HG03025 (cell line): Measurements from ENCODE around the gene NPTXR.

ENCODE experiments used
- ATAC-seq: cut with Tn5 transposase; IDR thresholded peaks from one replicate; pipeline ENCODE4 v1.9.1; 2021; ENCODE audit warnings: mild to moderate bottlenecking, moderate library complexity; ENCODE audit not compliant: unreplicated experiment, low FRiP score

Gene NPTXR

DNA sequence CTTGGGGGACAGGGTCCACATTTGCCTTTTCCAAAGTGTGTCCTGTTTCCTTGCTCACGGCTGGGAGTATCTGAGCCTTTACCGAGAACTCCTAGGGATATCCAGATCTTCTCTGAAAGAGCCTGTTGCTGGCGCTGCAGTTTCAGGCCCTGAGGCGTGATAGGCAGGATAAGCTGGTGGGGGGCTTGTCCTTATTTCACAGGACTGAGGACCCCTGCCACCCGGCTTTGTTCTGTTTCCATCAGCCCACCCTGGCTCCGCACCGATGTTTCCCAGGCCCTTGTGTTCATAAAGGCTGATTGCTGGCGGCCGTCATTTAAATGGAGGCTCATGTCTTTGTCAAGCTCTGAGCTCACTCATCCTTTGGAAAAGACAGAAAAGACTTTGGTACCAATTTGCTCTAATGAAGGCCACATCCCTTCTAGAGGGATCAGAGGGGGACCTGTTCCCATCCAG lies 9.4 kb upstream of the NPTXR start:
- no peak for ATAC-seq

DNA sequence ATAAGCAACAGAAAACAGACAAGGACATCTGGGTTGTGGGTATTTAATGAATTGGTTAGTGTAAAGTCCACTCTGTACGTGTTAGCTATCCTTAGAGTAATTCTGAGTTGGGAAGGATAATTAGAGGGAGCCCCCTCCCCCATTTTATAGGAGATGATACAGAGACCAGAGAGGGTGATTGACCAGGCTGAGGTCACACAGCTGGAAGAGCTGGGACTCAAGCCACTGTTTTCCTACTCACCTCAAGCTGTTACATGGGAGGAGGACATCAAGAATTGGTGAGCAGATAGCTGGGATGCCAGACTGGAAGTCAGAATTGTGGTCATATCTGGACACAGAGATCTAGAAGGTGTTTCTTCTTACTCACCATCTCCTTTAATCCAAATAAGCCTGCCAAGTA lies 8.7 kb upstream of the NPTXR start:
- ATAC-seq = no peak

DNA sequence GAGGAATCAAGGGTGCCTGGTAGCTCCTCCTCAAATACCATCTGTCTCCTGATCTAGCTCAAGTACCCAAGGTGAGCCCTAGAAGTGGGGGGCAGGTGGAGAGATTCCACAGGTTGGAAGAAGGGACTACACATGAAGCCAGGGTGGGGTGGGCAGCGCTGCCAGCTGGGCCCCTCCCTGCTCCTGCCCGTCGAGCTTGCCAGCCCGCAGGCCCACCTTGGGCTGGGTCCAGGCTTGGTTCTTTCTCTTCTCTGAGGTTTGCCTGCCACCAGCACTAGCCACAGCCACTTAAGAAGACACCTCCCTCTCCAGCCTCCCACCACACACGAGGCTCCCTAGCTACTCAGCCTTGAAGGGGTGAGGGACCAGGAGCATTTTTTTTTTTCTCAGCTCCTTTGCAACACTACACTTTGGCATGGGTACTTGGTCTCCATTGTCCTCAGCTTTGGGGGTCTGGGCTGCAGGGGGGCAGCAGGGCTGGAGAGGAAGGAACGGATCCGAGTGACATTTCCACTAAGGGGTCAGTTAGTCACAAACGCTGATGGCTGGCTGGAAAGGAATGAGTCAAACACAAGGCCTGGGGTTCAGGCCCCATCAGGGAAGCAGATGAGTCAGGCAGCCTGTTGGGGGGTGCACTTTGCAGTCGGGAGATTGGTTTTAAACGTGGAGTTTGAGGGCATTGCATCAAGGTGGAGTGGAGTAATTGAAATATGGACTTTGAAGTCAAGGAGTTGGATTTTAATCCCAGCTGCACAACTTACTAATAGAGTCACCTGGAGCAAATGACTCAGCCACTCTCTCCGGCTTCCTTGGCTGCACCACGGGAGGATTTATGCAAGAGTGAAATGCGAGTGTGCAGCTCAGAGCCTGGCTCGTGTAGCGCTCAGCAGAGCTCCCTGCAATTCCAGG lies 7.4 kb upstream of the NPTXR start:
- no peak for ATAC-seq

DNA sequence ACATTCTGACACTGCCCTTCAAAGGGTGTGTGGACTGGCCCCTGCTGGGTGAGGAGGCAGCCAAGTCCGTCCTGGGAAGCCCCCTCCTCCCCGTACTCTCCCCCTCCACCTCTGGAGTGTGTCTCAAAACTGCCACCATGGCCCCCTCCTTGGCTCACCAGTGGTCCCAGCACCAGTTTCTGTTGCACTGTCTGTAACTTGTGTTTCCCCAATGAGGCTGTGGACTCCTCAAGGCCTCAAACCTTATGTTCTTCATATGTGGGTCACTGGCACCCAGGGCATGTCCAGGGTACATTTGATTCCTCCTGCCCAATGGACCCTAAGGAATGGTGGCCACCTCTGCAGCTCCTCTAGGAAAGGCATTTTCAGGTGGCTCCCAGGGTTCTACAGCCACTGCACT lies 6.6 kb upstream of the NPTXR start:
- ATAC-seq = no peak

DNA sequence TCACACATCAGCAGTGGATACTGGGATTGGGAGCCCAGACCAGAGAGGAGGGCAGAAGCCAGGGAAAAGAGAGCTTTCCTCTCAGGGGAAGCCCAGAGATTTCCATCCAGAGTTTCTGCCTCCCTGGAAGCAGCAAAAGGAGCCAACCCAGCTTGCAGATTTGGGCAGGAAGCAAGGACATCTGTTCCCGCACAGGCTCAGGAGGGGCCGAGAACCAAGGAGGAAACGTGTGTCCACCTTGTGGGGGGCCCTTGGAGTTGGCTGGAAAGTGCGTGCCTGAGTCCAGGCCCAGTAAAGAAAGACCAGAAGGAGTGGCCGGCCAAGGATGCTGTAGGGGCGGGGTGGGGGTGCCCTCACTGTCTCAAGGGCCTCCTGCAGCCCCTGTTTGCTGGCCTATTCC lies 6.0 kb upstream of the NPTXR start:
- ATAC-seq = no peak

DNA sequence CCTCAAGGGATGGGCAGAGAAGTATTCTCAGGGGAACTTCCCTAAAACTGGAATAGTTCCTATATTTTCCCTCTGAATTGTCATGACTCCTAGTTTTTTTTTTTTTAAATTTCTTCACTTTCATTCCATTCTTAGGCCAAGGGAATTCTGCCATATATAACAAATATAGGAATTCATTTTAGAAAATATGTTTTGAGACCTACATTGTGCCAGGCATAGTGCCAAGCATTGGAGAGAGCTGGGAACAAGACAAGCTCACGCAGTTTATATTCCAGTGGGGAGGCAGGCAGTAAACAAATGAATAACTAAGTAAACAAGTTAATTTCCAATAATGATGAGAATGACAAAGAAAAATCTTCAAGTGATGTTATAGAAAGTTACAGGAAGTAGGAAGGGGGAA lies 2.6 kb upstream of the NPTXR start:
- ATAC-seq = no peak

DNA sequence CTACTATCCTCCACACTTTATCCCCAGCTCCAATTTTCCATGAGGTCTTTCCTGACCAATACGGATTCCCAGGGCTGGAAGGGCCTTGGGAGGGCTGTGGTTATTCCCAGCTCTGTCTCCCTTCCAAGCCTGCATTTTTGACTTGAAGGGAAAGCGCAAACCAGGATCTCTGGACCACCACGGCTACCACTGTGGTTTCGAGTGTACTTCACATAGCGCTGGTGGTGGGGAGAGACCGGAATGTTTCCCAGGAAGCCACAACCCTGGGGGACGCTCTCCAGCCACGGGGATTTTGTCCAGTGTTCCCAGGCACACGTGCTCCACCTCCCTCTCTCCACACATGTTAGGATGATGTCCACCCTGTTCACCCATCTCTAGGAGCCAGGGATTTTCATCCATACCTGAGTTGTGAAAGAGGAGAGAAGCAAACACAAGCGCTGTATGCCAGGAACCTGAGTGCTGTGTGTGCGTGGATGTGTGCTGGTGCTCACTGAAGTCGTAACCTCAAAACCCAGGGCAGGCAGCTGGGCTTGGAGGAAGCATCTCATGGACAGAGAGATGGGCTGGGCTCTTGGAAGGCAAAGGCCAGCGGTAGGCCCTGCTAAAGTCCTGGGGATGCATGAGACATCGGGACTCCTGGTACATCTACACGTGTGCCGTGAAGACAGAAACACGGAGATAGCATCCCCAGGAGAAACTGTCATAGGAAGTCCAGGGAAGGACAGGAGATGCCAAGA lies 1.3 kb upstream of the NPTXR start:
- ATAC-seq = no peak

DNA sequence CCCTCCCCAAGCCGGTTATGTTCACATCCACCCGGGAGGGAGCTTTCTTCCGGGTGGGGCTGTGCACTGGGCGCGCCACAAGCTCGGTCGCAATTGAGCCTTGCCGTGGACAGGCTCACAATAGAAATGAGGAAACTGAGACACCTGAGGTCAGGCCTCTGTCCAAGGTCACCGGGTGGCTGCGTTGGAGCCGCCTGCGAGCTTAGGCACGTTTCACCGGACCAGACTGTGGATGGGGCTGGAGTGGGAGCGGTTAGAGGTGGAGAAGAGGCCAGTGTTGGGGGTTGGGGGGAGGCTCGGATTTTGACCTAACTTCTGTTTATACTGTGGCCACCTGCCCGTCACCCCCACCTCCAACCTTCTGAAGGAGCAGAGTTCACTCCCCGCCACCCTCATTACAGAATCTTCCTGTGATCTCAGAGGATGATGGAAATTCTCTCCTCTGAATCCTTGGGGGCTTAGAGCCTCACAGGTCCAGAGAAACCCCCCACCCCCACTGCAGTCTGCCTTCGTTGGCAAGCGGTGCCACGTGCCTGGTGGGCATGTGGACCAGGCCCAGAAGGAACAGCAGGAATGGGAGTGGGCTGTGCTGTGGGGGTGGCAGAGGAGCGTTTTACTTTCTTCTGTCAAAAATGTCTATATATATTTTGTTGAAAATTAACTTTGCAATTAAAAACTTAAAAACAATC lies 631 bp upstream of the NPTXR start:
- ATAC-seq = no peak

DNA sequence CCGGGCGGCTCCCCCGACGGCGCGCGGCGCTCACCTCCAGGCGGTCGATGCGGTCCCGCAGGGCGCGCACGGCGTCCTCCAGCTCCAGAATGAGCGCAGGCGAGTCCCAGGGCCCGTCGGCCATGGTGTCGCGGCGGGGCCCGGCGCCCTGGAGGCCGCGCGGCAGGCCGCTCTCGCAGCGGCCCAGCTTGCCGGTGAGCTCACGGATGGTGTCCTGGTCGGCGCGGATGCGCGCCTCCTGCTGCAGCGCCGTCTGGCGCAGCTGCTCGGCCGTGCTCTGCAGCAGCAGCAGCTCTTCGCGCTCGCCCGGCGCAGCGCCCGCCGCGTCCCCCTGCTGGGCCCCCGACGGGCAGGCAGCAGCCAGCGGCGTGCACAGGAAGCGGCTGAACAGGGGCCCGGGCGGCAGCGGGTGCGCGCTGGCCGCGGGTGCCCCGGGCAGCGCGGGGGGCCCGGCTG lies 599 bp downstream of the NPTXR start:
- ATAC-seq = no peak

DNA sequence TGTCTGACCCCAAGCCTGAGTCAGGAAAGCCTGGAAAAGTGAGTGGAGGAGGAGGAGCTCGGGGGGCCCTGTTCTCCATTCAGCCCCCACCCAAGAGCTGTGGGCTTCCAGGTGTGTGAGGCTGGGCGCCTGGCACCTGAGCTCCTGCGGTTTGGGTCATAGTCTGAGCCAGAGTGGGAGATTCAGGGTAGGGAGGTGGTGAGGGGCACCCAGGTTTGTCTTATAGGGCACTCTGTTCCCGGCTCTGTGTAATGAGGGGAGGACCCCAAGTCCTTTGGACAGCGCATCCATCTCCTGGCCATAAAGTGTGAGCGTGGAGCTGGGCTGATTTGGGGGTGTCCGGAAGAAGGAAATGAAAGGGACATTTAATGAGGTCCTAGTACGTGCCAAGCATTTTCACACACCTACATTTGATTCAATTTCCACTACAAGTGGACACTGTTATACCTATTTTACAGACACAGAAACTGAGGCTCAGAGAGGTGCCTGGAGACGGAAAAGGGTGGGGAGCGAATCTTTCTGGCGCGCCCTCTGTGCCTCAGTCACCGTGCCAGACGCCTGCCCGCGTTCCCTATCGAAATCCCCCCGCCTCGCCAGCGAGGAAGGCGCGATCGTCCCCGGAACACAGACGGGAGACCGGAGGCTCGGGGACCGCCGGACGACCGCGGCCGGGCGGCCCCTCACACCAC lies 1.2 kb downstream of the NPTXR start:
- ATAC-seq = no peak

DNA sequence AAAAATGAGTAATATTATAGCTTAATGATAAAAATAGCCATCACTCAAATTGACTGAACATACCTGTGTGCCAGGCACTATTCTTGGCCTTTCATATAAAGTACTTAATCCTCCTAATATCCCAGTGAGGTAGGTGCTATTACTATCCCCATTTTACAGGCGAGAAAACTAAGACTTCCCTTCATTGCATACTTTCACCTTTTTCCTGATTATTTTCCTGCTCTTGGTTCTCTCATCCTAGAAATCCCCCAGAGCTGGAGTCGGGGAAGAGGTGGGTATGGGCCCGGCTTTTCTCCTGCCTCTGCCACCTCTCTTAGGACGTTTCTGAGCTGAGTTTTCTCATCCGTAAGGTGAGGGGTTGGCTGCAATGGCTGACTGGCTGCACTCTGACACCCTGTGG lies 2.2 kb downstream of the NPTXR start:
- ATAC-seq = no peak

DNA sequence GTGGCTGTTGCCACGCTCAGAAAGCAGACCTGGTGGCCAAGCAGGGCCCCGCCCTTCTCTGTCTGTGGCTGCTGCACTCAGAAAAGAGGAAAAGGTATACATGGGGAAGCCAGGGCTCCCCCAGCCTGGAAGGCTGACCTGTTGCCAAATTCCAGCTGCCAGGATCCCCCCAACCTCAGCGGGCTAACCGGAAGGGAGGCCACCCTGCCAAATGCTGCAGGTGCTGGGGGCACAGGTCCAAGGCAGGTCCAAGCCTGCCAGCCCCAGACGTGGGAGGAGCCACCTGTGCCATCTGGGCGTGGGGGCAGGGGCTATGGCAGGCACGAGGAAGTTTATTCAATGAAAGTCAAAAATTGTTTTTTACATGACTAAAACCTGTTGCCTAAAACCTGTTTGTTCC lies 2.6 kb downstream of the NPTXR start:
- ATAC-seq = no peak

DNA sequence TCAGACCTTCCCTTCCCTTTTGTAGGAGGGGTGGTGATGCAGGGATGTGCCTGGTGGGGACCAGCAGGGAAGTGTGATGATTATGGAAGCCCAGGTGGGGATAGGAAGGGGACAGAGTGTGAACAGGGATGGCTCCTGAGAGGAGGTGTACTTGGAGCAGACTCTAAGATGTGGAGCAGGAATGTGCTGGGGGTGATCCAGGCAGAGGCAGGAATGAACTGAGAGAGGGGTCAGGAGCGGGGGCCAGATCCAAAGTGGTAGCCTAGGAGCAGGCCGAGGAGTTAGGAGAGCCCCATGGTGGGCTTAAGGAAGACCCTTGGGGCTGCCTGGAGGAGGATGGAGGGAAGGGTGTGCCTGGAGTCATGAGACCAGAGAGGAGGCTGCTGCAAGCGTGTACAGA lies 3.7 kb downstream of the NPTXR start:
- no peak for ATAC-seq

DNA sequence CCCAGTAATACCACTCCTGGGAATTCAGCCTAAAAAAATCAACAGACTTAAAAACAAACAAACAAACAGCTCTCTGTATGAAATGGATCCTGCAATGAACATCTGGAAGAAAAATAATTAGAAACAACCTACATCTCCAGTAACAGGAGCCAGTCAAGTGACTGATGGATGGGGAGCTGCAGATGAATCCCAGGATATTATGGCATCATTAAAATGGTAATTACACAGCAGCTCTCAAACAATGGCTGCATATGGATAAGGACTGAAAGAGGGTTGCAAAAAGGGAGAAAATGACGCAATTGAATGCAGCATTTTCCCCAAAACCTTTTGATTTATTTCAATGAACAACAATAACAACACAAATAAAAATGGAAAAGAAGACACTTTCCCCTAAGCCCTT lies 4.1 kb downstream of the NPTXR start:
- no peak for ATAC-seq

DNA sequence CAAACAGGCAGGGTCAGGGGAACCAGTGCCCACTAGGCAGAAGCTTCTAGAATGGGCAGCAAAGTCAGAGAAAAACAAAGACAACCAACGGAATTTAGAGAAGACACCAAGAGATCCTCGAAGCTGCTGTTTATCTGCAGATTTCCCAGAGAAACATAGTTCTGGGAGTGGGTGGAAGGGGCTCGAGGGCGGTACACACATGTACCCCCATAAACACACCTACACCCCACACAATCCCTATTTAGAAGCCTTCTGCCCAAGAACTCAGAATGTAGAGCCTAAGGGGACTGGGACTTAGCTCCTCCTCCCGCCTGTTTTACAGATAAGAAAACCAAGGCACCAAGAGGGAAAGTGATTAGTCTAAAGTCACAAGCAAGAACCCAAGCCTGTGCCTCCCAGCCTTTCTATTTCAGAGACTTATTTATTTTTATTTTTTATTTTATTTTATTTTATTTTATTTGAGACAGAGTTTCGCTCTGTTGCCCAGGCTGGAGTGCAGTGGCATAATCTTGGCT lies 6.4 kb downstream of the NPTXR start:
- no peak for ATAC-seq

DNA sequence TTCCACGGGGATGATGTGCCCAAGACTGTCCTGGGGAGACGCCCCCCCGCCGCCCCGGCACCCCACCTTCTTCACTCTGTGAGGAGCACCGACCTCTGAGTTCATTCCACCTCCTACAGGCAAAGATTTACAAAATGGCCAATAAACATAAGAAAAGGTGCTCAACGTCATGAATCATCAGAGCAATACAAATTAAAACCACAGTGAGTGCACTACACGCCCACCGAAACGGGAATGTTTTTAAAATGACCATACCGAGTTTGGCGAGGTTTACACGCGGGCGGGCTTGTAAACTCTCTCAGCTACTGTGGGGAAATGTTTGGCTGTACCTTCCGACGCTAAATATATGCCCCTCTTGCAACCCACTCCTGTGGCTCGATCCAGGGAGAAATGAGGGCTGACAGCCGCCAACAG lies 7.9 kb downstream of the NPTXR start:
- ATAC-seq = no peak

DNA sequence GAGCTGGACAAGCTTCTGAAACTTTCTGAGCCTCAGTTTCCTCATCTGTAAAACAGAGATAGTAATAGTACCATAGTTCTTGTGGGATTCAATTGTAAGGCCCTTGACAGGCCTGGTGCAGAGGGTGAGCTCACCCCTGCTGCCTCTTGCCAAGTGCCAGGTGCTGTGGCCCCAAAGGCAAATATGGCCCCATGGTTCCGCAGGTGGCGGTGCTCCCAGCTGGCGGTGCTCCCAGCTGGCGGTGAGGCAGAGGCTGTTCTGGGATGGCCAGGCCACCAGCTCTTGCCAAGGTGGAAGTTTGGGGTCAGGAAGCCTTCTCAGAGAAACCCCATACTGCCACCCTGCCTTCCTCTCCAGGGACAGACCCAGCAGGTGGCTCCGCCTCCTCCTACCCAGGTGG lies 8.8 kb downstream of the NPTXR start:
- ATAC-seq = no peak

DNA sequence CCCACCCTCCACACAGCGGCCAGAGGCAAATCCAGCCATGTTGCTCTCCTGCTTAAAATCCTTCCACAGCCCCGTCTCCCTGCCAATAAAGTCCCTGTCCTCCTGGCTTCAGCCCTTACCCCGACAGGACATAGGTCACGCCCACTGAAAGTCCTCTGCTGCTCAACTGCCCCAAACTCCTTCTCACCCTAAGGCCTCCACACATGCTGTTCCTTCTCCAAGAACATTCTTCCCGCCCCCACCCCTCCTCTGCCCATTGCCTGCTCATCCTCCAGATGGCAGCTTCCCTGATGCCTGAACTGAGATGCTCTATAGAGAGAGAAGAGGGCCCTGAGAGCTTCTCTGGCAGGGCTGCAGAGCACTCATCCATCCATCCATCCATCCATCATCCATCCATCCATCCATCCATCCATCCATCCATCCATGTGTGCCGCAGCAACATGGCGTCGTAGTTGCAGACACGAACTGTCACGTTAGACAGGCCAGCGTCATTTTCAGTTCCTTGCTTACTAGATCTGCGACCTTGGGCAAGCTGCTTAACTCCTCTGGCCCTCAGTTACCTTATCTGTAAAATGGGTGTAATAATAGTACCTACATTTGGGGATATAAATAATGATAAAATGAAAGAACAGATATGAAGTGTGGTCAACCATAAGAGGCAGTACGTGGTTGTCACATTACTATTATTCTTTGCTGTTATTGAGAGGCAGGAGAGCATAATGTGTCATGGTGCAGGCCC lies 9.4 kb downstream of the NPTXR start:
- no peak for ATAC-seq

DNA sequence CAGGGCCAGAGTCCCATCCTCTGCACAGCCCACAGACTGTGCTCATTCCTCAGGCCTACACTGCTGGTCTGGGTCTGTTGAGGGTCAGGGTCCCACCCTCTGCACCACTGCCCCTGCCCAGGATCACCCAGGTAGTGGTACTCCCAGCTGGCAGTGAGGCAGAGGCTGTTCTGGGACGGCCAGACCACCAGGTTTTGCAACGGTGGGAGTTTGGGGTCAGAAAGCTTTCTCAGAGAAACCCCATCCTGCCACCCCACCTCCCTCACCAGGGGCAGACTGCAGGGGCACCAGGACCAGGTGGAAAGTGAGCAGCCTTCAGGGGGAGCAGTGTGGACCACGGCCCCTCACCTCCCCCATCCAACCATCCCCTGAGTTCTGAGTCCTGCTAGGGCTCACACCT lies 10.8 kb downstream of the NPTXR start:
- ATAC-seq = no peak
